HEK293 (cell line): ENCODE measurements around the gene SKIC3.

Experiments
- CTCF ChIA-PET: fragments of 350-600 bp; formaldehyde crosslinking; extraction: SDS; loops from one replicate; lab custom pipeline; 2021; ENCODE audit warnings: antibody characterized with exemption; lab: Yijun Ruan, JAX
- POLR2A ChIA-PET: fragments of 300-600 bp; formaldehyde crosslinking; extraction: SDS; loops from one replicate; lab custom pipeline; 2020; ENCODE audit warnings: antibody characterized with exemption, inconsistent platforms; lab: Yijun Ruan, JAX
- H3K27ac ChIP-seq: fragments of 200-500 bp; sonication (Bioruptor generic); 2 replicates; pipeline ENCODE4 v1.5.1; 2014; ENCODE audit warnings: low read depth, low read length, control low read depth, inconsistent platforms; ENCODE audit errors: extremely low read depth
- H3K36me3 ChIP-seq, 2 experiments: fragments of 200-500 bp in 1 of 2; sonication (Bioruptor generic) in 1 of 2; 1 replicate in 1 of 2; 2 replicates in 1 of 2; pipeline ENCODE4 v1.5.1; 2014 to 2017; ENCODE audit warnings: inconsistent platforms in 2 of 2, low read length in 2 of 2; ENCODE audit not compliant: control insufficient read depth in 2 of 2, insufficient read depth in 1 of 2
- H3K4me1 ChIP-seq: fragments of 200-500 bp; sonication (Bioruptor generic); 2 replicates; pipeline ENCODE4 v1.5.1; 2014; ENCODE audit warnings: mild to moderate bottlenecking, low read length, inconsistent platforms; ENCODE audit not compliant: control insufficient read depth, insufficient read depth
- H3K4me3 ChIP-seq: 2 replicates; pipeline ENCODE4 v1.5.1; 2011; ENCODE audit warnings: low read depth, mild to moderate bottlenecking, control low read depth, low read length, moderate library complexity
- H3K9me3 ChIP-seq: fragments of 200-500 bp; sonication (Bioruptor generic); 2 replicates; pipeline ENCODE4 v1.5.1; 2014; ENCODE audit warnings: low read depth, low read length, inconsistent platforms; ENCODE audit not compliant: control insufficient read depth, insufficient read depth
- ZFP37 ChIP-seq: fragments of 450-650 bp; formaldehyde crosslinking; IDR thresholded peaks from 2 replicates; pipeline ENCODE4 v1.5.1; 2016; ENCODE audit warnings: missing biosample characterization, missing genetic modification characterization
- ZNF114 ChIP-seq: fragments of 450-650 bp; formaldehyde crosslinking; IDR thresholded peaks from 2 replicates; pipeline ENCODE4 v1.5.0; 2017; ENCODE audit warnings: missing biosample characterization, missing genetic modification characterization
- ZNF214 ChIP-seq: fragments of 450-650 bp; formaldehyde crosslinking; IDR thresholded peaks from 2 replicates; pipeline ENCODE4 v1.5.1; 2017; ENCODE audit warnings: missing biosample characterization, mild to moderate bottlenecking, missing genetic modification characterization, borderline replicate concordance
- ZNF24 ChIP-seq: fragments of 450-650 bp; formaldehyde crosslinking; IDR thresholded peaks from 2 replicates; pipeline ENCODE4 v1.5.1; 2016; ENCODE audit warnings: missing biosample characterization, missing genetic modification characterization
- ZNF48 ChIP-seq: fragments of 450-650 bp; formaldehyde crosslinking; IDR thresholded peaks from 2 replicates; pipeline ENCODE4 v1.5.1; 2016; ENCODE audit warnings: missing biosample characterization, missing genetic modification characterization
- ZNF544 ChIP-seq: fragments of 450-650 bp; formaldehyde crosslinking; IDR thresholded peaks from 2 replicates; pipeline ENCODE4 v1.5.0; 2017; ENCODE audit warnings: missing biosample characterization, missing genetic modification characterization
- ZNF558 ChIP-seq: fragments of 450-650 bp; formaldehyde crosslinking; IDR thresholded peaks from 2 replicates; pipeline ENCODE4 v1.5.1; 2016; ENCODE audit warnings: missing biosample characterization, missing genetic modification characterization
- ZNF560 ChIP-seq: fragments of 450-650 bp; formaldehyde crosslinking; IDR thresholded peaks from 2 replicates; pipeline ENCODE4 v1.5.1; 2017; ENCODE audit warnings: missing biosample characterization, missing genetic modification characterization, borderline replicate concordance
- ZNF670 ChIP-seq: fragments of 450-650 bp; formaldehyde crosslinking; IDR thresholded peaks from 2 replicates; pipeline ENCODE4 v1.5.1; 2016; ENCODE audit warnings: missing biosample characterization, missing genetic modification characterization, low read depth
- ZNF707 ChIP-seq: fragments of 450-650 bp; formaldehyde crosslinking; IDR thresholded peaks from 2 replicates; pipeline ENCODE4 v1.5.1; 2016; ENCODE audit warnings: missing biosample characterization, missing genetic modification characterization
- ZNF76 ChIP-seq: fragments of 450-650 bp; formaldehyde crosslinking; IDR thresholded peaks from 2 replicates; pipeline ENCODE4; 2016; ENCODE audit warnings: low read depth, missing biosample characterization, missing genetic modification characterization, borderline replicate concordance
- ZNF785 ChIP-seq: fragments of 450-650 bp; formaldehyde crosslinking; IDR thresholded peaks from 2 replicates; pipeline ENCODE4 v1.5.1; 2016; ENCODE audit warnings: missing biosample characterization, missing genetic modification characterization
- ZSCAN18 ChIP-seq: fragments of 450-650 bp; formaldehyde crosslinking; IDR thresholded peaks from 2 replicates; pipeline ENCODE4 v1.5.1; 2016; ENCODE audit warnings: missing biosample characterization, missing genetic modification characterization
- TF ChIP-seq, protein P1 (sequence below): fragments of 450-650 bp; formaldehyde crosslinking; IDR thresholded peaks from 2 replicates; pipeline ENCODE4 v1.5.1; 2016; ENCODE audit warnings: missing biosample characterization, missing genetic modification characterization
- TF ChIP-seq, protein P2 (sequence below): fragments of 450-650 bp; formaldehyde crosslinking; IDR thresholded peaks from 2 replicates; pipeline ENCODE4 v1.5.0; 2017; ENCODE audit warnings: missing biosample characterization, missing genetic modification characterization, borderline replicate concordance
- TF ChIP-seq, protein P3 (sequence below): fragments of 450-650 bp; formaldehyde crosslinking; IDR thresholded peaks from 2 replicates; pipeline ENCODE4 v1.5.1; 2016; ENCODE audit warnings: missing biosample characterization, missing genetic modification characterization

Gene SKIC3

DNA sequence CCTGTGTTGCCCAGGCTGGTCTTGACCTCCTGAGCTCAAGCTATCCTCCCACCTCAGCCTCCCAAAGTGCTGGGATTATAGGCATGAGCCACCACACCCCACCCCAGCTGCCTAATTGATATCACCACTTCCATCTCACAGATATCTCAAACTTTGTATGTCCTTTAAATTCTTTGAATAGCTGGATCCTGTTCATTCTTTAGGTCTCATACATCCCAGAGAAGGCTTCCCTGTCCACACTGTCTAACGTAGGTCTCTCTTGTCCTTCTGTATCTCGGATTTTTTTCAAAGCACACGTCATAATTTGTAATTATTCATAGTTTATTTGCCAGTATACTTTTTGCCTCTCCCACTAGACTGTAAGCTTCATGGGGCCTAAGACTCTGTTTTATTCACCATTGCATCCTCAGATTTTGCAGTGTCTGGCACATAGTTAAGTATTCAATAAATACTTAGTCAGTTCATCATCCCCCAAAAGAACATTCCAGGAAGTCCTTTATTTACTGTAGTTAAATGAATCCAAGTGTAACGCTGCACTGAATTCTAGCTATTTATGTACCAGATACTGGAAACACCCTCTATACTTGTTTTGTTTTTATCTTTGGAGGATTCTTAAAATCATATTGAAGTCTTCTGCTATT lies 10.6 kb upstream of the SKIC3 start:
- peaks cover 0 to 22% of the 10 kb centered on the region in 2 experiments; a peak in 2 of 3 replicates for H3K36me3 ChIP-seq
- TF ChIP-seq, protein P1, sequence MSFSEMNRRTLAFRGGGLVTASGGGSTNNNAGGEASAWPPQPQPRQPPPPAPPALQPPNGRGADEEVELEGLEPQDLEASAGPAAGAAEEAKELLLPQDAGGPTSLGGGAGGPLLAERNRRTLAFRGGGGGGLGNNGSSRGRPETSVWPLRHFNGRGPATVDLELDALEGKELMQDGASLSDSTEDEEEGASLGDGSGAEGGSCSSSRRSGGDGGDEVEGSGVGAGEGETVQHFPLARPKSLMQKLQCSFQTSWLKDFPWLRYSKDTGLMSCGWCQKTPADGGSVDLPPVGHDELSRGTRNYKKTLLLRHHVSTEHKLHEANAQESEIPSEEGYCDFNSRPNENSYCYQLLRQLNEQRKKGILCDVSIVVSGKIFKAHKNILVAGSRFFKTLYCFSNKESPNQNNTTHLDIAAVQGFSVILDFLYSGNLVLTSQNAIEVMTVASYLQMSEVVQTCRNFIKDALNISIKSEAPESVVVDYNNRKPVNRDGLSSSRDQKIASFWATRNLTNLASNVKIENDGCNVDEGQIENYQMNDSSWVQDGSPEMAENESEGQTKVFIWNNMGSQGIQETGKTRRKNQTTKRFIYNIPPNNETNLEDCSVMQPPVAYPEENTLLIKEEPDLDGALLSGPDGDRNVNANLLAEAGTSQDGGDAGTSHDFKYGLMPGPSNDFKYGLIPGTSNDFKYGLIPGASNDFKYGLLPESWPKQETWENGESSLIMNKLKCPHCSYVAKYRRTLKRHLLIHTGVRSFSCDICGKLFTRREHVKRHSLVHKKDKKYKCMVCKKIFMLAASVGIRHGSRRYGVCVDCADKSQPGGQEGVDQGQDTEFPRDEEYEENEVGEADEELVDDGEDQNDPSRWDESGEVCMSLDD (tag by site-specific recombination), result no peak
- TF ChIP-seq ZNF558 (no peak), ZNF670 (tag by site-specific recombination) (no peak), ZNF214 (tag by site-specific recombination) (no peak), ZNF707 (tag by site-specific recombination) (no peak), ZSCAN18 (tag by site-specific recombination) (no peak), ZNF76 (no peak), ZNF544 (tag by site-specific recombination) (no peak), ZFP37 (no peak), ZNF114 (no peak), ZNF560 (tag by site-specific recombination) (no peak), ZNF24 (no peak), ZNF785 (tag by site-specific recombination) (no peak), ZNF48 (tag by site-specific recombination) (no peak)
- TF ChIP-seq, protein P2, sequence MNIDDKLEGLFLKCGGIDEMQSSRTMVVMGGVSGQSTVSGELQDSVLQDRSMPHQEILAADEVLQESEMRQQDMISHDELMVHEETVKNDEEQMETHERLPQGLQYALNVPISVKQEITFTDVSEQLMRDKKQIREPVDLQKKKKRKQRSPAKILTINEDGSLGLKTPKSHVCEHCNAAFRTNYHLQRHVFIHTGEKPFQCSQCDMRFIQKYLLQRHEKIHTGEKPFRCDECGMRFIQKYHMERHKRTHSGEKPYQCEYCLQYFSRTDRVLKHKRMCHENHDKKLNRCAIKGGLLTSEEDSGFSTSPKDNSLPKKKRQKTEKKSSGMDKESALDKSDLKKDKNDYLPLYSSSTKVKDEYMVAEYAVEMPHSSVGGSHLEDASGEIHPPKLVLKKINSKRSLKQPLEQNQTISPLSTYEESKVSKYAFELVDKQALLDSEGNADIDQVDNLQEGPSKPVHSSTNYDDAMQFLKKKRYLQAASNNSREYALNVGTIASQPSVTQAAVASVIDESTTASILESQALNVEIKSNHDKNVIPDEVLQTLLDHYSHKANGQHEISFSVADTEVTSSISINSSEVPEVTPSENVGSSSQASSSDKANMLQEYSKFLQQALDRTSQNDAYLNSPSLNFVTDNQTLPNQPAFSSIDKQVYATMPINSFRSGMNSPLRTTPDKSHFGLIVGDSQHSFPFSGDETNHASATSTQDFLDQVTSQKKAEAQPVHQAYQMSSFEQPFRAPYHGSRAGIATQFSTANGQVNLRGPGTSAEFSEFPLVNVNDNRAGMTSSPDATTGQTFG, result no peak
- TF ChIP-seq, protein P3, sequence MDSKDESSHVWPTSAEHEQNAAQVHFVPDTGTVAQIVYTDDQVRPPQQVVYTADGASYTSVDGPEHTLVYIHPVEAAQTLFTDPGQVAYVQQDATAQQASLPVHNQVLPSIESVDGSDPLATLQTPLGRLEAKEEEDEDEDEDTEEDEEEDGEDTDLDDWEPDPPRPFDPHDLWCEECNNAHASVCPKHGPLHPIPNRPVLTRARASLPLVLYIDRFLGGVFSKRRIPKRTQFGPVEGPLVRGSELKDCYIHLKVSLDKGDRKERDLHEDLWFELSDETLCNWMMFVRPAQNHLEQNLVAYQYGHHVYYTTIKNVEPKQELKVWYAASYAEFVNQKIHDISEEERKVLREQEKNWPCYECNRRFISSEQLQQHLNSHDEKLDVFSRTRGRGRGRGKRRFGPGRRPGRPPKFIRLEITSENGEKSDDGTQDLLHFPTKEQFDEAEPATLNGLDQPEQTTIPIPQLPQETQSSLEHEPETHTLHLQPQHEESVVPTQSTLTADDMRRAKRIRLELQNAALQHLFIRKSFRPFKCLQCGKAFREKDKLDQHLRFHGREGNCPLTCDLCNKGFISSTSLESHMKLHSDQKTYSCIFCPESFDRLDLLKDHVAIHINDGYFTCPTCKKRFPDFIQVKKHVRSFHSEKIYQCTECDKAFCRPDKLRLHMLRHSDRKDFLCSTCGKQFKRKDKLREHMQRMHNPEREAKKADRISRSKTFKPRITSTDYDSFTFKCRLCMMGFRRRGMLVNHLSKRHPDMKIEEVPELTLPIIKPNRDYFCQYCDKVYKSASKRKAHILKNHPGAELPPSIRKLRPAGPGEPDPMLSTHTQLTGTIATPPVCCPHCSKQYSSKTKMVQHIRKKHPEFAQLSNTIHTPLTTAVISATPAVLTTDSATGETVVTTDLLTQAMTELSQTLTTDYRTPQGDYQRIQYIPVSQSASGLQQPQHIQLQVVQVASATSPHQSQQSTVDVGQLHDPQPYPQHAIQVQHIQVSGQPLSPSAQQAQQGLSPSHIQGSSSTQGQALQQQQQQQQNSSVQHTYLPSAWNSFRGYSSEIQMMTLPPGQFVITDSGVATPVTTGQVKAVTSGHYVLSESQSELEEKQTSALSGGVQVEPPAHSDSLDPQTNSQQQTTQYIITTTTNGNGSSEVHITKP, result no peak
- H3K4me3 ChIP-seq, result no peak overlapping the region
- CTCF ChIA-PET, result no interaction called here
- no peaks in the 10 kb centered on the region for H3K4me1 ChIP-seq
- POLR2A ChIA-PET, result interaction anchor here (1.9 kb wide), 1 partner anchor 10 kb away, joined by 8 read pairs; the partner anchor contains the start of genes ARSK and SKIC3
- no peaks in the 10 kb centered on the region for H3K9me3 ChIP-seq
- no peak overlapping the region for H3K27ac ChIP-seq
